HUDEP-2 (cell line): ENCODE measurements around the gene C2orf72.
"Not testable (repeated sequence)": the region's sequence is repeated elsewhere in the genome, so short reads cannot be mapped to it uniquely, and the experiment has no call there.

ENCODE experiments used
- DNase-seq, 76 experiments: peaks; one replicate each; lab custom pipeline; 2025; ENCODE audit not compliant: unreplicated experiment in 76 of 76; lab: John Stamatoyannopoulos, UW

The C2orf72 gene

DNA sequence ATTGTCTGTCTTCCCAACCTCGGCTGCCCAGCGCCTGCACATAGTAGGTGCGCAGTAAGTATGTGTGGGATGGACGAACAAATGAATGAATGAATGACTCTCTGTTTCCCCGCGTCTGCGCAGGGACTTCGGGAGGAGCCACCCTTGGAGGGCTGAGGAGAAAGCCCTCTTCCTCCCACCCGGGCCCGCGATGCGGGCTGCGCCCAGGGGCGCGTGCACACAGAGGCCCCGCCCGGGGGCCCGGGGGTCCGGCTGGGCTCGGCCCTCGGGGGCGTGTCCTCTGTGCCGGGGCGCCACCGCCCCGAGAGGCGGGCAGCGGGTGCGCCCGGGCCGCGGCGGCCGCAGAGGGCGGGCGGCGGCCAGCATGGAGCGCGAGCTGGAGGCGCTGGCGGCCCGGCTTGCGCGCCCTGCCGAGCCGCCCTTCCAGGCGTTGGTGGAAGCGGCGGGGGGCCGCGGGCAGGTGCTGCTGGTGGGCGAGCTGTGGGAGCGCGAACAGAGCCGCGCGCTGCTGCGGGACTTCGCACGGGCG is at the start of gene C2orf72:
C2orf72 (plus strand) TSS at position 322 of the 529 bp plus-strand sequence; CDS start at position 365, 43 bp downstream.
- DNase-seq: no peak

- no peak for DNase-seq
These were observed 47.6 kb upstream of the C2orf72 start for GRCh38 chr2:230989731-230990130.

DNA sequence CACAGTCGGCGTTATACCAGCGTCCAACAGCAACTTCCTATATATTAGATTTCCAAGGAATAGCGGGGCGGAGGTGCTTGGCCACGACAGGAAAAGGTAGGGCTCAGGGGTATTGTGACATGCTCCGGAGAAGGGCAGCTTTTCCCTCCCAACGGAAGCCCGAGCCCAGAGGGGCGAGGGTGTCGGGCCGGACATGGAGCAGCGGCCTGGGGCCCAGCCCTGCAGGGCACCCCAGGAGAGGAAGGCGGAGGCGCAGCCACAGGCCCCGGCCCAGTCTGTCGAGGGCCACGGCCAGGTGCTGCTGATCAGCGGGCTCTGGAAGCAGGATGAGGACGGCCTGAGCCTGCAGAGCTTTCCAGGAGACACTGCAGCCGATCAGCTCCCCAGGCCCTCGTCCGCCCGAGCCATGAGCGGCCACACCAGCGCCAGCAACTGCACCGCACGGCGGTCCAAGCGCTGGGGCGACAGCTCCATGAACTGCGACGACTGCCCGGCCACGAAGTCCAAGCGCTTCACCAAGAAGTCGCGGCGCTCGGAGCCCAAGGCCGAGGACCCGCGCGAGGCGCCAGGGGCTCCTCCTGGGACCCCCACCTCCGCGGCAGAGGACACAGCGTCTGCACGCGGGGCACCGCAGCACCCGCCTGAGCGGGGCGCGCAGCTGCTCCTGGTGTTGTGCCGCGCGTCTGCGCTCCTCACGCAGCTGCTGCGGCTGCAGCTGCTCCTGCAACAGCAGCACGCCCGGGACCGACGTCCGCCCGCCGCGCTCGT is 47.0 kb upstream of the C2orf72 start:
- no peak for DNase-seq

DNA sequence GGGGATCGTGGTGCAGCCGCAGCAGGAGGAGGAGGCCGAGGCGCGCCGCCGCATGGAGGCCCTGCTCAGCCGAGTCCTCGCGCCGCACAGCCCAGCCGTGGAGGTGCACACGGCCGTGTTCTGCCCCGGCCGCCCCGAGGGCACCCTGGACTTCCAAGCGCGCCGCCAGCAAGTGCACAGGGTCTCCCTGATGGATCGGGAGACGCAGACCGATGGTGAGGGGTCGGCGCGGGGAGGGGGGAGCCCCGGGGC is 46.5 kb upstream of the C2orf72 start:
- no peak for DNase-seq

DNA sequence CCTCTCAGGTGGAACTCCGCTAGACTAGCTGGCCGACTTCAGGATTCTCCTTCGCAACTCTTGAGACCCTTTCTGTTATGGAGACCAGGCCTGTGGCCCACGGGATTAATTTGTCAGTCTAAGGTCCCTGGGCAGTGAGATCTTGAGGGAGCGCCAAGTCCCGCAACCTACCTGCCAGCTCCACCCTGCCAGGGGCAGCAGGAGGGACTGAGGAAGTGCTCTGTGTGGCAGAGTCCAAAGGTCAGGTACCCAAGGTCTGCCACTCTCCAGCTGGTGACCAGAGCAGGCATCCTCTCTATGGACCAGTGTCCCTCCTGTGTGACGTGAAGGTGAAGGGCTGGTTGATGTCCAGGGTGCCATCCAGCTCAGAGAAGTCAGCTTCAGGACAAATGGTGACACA is 45.7 kb upstream of the C2orf72 start:
- DNase-seq: no peak

GRCh38 chr2:230995821-230996220 is 41.5 kb upstream of the C2orf72 start, which contains the start of gene SPATA3:
TSS of gene SPATA3 (plus strand) at chr2:230996121. CDS start at chr2:230996234, 113 bp downstream.
- DNase-seq: no peak

- no peak for DNase-seq
These were observed 40.7 kb upstream of the C2orf72 start for GRCh38 chr2:230996661-230997060.

DNA sequence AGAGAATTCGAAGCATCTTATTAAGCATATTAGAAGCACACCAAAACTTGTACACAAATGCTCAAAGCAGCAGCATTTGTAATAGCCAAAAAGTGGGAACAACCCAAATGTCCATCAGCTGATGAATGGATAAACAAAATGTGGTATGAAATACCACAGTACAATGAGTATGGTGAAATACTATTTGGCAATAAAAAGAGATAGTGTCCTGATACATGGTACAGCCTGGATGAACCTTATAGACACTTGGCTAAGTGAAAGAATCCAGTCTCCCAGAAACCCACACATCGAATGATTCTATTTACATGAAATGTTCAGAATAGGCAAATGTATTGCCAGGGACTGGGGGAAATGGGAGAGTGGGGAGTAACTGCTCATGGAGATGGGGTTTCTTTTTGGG is 38.4 kb upstream of the C2orf72 start:
- DNase-seq: no peak

- DNase-seq: no peak
These were observed 37.8 kb upstream of the C2orf72 start for GRCh38 chr2:230999477-230999876.

- peak in 1 of 76 experiments; percentile 2 for DNase-seq
These were observed 37.0 kb upstream of the C2orf72 start for GRCh38 chr2:231000211-231000904.

GRCh38 chr2:231001036-231001435 is 36.3 kb upstream of the C2orf72 start:
- DNase-seq: no peak

GRCh38 chr2:231001921-231002320 is 35.4 kb upstream of the C2orf72 start:
- DNase-seq: no peak

GRCh38 chr2:231002641-231003040 is 34.7 kb upstream of the C2orf72 start:
- DNase-seq: peak in 1 of 76 experiments; percentile 1

DNA sequence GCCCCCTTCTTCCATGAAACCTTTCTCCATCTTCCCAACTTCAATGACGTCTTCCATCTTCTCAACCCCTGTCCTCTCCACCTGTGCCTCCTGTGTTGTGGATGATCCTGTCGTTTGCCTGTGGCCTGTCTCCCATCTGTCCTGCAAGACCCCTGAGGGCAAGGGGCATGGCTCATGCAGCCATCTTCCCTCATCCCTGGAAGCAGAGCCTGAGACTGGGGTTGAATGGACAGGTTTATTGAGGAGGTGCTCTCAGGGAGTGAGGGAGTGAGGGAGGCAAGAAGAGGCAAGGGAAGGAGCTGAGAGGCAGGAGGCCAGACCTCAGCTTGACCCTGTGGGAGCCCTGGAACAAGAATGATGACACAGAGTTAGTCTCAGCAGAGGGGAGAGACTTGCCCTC is 34.1 kb upstream of the C2orf72 start:
- no peak for DNase-seq

GRCh38 chr2:231004930-231005329 is 32.4 kb upstream of the C2orf72 start:
- DNase-seq: not testable (repeated sequence)

DNA sequence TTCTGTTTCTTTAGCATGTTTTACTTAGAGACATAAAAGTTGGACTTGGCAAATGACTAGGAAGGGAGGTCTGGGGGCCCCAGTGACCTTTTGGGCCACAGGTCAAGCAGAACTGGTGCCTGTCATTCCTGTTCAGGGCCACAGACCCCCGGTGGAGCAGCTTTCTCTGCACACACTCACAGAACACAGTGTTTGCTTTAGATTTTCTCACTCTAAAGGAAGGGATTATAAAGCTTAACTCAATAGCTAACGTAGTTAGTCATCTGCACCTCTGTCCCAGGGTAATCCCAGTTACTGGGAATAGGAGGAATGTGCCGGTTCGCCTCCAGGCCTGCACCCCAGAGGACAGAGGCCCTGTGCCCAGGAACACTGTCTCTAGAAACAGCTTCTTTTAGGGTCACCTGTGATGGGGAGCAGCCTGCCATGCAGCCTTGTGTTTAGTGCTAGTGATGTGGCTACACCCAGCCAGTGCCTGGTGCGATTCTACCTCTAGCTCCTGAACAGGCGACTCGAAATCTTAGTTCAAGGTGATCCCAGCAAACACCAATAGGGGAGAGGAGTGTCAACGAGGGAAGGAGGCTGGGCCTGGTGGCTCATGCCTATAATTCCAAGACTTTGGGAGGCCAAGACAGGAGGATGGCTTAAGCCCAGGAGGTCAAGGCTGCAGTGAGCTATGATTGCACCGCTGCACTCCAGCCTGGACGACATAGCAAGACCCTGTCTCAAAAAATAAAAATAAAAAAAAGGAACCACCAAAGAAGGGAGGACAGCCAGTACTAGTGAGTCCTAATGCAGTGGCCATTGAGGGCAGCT is 29.8 kb upstream of the C2orf72 start:
- DNase-seq: no peak

- no peak for DNase-seq
These were observed 29.2 kb upstream of the C2orf72 start for GRCh38 chr2:231008131-231008530.

DNA sequence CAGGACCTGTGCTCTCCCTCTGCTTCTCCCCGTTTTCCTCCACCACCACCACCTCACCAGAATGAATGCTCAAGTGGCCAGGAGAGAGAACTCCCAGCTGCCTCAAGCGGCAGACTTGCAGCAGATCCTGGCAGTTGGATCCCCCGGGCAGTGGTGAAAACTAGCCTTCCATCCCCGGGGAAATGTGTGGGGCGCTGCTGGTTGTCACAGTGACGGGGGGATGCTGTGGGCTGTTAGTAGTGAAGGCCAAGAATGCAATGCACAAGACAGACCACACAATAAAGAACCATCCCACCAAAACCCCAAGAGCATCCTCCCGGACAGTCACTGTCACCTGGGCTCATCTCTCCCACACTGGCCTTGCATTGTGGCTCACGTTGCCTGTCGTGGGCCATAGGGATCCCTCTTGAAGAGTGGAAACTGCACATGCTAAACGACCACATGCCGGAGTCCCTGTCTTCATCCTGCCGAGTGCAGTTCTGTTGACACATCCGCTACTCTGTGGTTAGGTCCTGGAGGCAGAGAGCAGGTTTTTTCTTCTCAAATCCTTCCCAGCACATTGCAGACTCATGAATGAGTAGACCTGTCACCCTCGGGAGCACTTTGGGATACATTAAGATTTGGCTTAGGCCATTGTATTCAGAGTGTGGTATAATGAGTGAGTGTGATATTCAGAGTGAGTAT is 27.9 kb upstream of the C2orf72 start:
- DNase-seq: no peak

DNA sequence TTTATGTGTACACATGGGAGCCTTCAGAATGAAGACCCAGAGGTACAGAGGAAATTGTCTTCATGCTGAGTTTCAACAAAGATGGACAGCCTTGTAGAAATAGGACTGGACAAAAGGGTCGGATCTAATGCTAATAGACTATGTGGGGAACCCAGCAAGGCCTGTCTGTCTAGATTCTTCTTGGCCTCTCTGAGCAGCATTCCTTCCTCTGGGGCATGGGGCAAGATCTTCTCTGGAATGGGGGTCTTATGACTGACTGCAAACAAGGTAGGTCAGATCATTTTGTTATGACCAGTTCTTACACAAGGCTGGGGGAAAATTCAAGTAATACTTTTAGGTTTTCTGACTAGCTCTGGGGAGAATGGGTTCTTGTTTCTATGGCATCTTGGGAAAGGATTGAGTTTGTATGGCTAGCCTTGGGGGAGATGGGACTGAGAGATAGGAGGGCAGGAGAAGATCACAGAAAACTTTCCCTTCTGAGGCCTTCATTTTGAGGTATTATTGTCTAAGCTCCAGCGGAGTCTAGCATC is 27.1 kb upstream of the C2orf72 start:
- no peak for DNase-seq

- no peak for DNase-seq
These were observed 25.8 kb upstream of the C2orf72 start for GRCh38 chr2:231011526-231011925.
